ENCODE results near the gene DOCK8.

The DOCK8 gene

DNA sequence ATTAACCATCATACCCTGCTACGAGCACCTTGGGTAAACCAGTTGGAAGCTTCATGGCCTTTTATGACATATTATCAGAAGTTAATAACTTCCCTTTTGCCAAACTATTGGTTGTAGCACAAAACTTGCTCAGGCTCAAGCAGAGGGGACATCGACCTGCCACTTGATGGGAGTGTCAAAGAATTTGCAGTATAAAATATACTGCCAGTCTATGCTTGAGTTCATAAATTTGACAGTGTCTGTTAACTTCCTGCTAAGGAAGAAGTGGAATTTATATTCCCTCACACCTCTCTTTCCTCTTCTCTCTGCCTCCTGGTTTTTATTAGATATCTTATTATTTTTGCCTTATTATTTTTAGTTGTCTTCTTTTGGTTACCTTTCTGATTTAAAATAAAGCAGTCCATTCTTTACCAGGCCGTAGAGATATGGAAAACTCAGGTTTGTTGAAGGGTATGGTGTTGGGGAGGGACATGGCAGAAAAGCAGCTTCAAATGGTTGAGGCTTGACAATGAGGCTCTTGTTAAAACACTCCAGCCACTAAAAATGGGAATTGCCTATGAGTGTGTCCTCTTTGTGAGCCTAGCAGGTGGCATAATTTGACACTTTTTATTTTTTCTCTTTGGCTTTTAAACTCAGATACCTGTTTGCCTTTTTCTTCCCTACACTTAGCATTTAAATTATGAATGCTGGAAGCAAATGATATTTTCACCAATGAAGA is 298.0 kb downstream of the DOCK8 start:
- no peak for DNase-seq

Data from amniotic stem cell (primary cell).